SJSA1 (cell line): ENCODE data around the gene ABCA13. TPM values are rescaled to one million over a fixed set of nuclear protein-coding genes. Genes with fewer than 3 reads are reported as not detected.
A peak's percentile ranks its signal among the peaks of the same experiment; 100 is the strongest.

Experiments
- DNase-seq, 2 experiments: peaks; one replicate each; pipeline ENCODE4 v3.0.0-alpha.2; 2015 to 2020; ENCODE audit warnings: low spot score in 2 of 2, low read depth in 1 of 2
- H3K27ac ChIP-seq: fragments of 250-450 bp; sonication (Bioruptor Pico); 2 replicates; pipeline ENCODE4 v1.5.1; 2020; ENCODE audit warnings: mild to moderate bottlenecking, moderate library complexity
- H3K27me3 ChIP-seq: fragments of 250-450 bp; sonication (Bioruptor Pico); replicated peaks from 2 replicates; pipeline ENCODE4 v1.5.1; 2020; ENCODE audit warnings: mild to moderate bottlenecking, moderate library complexity
- H3K36me3 ChIP-seq: fragments of 250-450 bp; sonication (Bioruptor Pico); 2 replicates; pipeline ENCODE4 v1.5.1; 2020; ENCODE audit warnings: mild to moderate bottlenecking
- H3K4me1 ChIP-seq: fragments of 250-450 bp; sonication (Bioruptor Pico); replicated peaks from 2 replicates; pipeline ENCODE4 v1.6.1; 2021; ENCODE audit warnings: mild to moderate bottlenecking
- H3K4me3 ChIP-seq: fragments of 250-450 bp; sonication (Bioruptor Pico); 2 replicates; pipeline ENCODE4 v1.5.1; 2020; ENCODE audit warnings: mild to moderate bottlenecking
- H3K9me3 ChIP-seq: fragments of 250-450 bp; sonication (Bioruptor Pico); replicated peaks from 2 replicates; pipeline ENCODE4 v1.5.1; 2020; ENCODE audit warnings: mild to moderate bottlenecking
- total RNA-seq: library from RNA; depleted of rRNA; stranded (reverse); fragments of >200 nt; shearing (Covaris generic); gene quantifications from 2 replicates; pipeline ENCODE4 v1.2.3, GENCODE V29; 2014

The ABCA13 gene
- total RNA-seq, 1 experiment from 2014 or later: 6.7 TPM

GRCh38 chr7:48225101-48225500 lies 53.8 kb downstream of the ABCA13 start:
- Histone ChIP-seq H3K4me3 (no peak overlapping the region), H3K27ac (no peak overlapping the region), H3K27me3 (no peaks in the 10 kb centered on the region), H3K9me3 (no peaks in the 10 kb centered on the region), H3K36me3 (no peaks in the 10 kb centered on the region), H3K4me1 (no peaks in the 10 kb centered on the region)
- no peak for DNase-seq

- no peak for DNase-seq
- H3K4me3 ChIP-seq: no peak overlapping the region
- H3K36me3 ChIP-seq: no peaks in the 10 kb centered on the region
- no peak overlapping the region for H3K27ac ChIP-seq
- no peaks in the 10 kb centered on the region for H3K27me3 ChIP-seq
- H3K4me1 ChIP-seq: no peaks in the 10 kb centered on the region
- peaks cover 5% of the 10 kb centered on the region; the same call in 1 of the 2 replicates for H3K9me3 ChIP-seq
Measured at GRCh38 chr7:48237354-48237753, 66.1 kb downstream of the ABCA13 start.

- no peaks in the 10 kb centered on the region for H3K36me3 ChIP-seq
- no peak overlapping the region for H3K4me3 ChIP-seq
- no peaks in the 10 kb centered on the region for H3K27me3 ChIP-seq
- no peak for DNase-seq
- no peaks in the 10 kb centered on the region for H3K9me3 ChIP-seq
- H3K4me1 ChIP-seq: peaks cover 25% of the 10 kb centered on the region
- H3K27ac ChIP-seq: no peak overlapping the region
Measured at GRCh38 chr7:48242846-48243245, 71.6 kb downstream of the ABCA13 start.

GRCh38 chr7:48244864-48245271 lies 73.6 kb downstream of the ABCA13 start:
- Histone ChIP-seq H3K27me3 (no peaks in the 10 kb centered on the region), H3K36me3 (no peaks in the 10 kb centered on the region), H3K4me3 (no peak overlapping the region), H3K9me3 (no peaks in the 10 kb centered on the region), H3K4me1 (peaks cover 25% of the 10 kb centered on the region), H3K27ac (no peak overlapping the region)
- DNase-seq: peak; percentile 57 to 75

GRCh38 chr7:48245751-48246472 lies 74.7 kb downstream of the ABCA13 start:
- Histone ChIP-seq H3K4me3 (no peak overlapping the region), H3K4me1 (peaks cover 35% of the 10 kb centered on the region), H3K9me3 (no peaks in the 10 kb centered on the region), H3K27ac (no peak overlapping the region), H3K36me3 (no peaks in the 10 kb centered on the region), H3K27me3 (no peaks in the 10 kb centered on the region)
- DNase-seq: peak in 1 of 2 experiments; percentile 13

GRCh38 chr7:48249166-48249565 lies 77.9 kb downstream of the ABCA13 start:
- Histone ChIP-seq H3K4me3 (no peak overlapping the region), H3K27ac (no peak overlapping the region), H3K9me3 (no peaks in the 10 kb centered on the region), H3K4me1 (peaks cover 35% of the 10 kb centered on the region), H3K27me3 (no peaks in the 10 kb centered on the region), H3K36me3 (no peaks in the 10 kb centered on the region)
- DNase-seq: no peak

GRCh38 chr7:48250441-48250951 lies 79.2 kb downstream of the ABCA13 start:
- DNase-seq: peak in 1 of 2 experiments; percentile 57
- H3K27me3 ChIP-seq: no peaks in the 10 kb centered on the region
- H3K4me3 ChIP-seq: no peak overlapping the region
- 0 out of 2 replicates have a peak overlapping the region, but pooled peaks have one; percentile 11 for H3K27ac ChIP-seq
- no peaks in the 10 kb centered on the region for H3K36me3 ChIP-seq
- no peaks in the 10 kb centered on the region for H3K9me3 ChIP-seq
- H3K4me1 ChIP-seq: peaks cover 22% of the 10 kb centered on the region

- Histone ChIP-seq H3K36me3 (no peaks in the 10 kb centered on the region), H3K27ac (no peak overlapping the region), H3K4me3 (no peak overlapping the region), H3K4me1 (peaks cover 14% of the 10 kb centered on the region), H3K27me3 (no peaks in the 10 kb centered on the region; the same call in 1 of the 2 replicates), H3K9me3 (no peaks in the 10 kb centered on the region)
- DNase-seq: no peak
Measured at GRCh38 chr7:48251766-48252165, 80.5 kb downstream of the ABCA13 start.

- DNase-seq: no peak
- Histone ChIP-seq H3K9me3 (no peaks in the 10 kb centered on the region), H3K27ac (no peak overlapping the region), H3K4me1 (peaks cover 14% of the 10 kb centered on the region), H3K4me3 (no peak overlapping the region), H3K27me3 (no peaks in the 10 kb centered on the region; the same call in 1 of the 2 replicates), H3K36me3 (no peaks in the 10 kb centered on the region)
Measured at GRCh38 chr7:48252995-48253394, 81.7 kb downstream of the ABCA13 start.

- Histone ChIP-seq H3K27me3 (no peaks in the 10 kb centered on the region; the same call in 1 of the 2 replicates), H3K4me3 (no peak overlapping the region), H3K36me3 (no peaks in the 10 kb centered on the region), H3K27ac (no peak overlapping the region), H3K4me1 (peaks cover 13% of the 10 kb centered on the region), H3K9me3 (no peaks in the 10 kb centered on the region)
- no peak for DNase-seq
Measured at GRCh38 chr7:48255046-48255445, 83.8 kb downstream of the ABCA13 start.

- H3K9me3 ChIP-seq: no peaks in the 10 kb centered on the region
- DNase-seq: no peak
- no peak overlapping the region for H3K27ac ChIP-seq
- H3K27me3 ChIP-seq: no peaks in the 10 kb centered on the region; the same call in 1 of the 2 replicates
- peaks cover 7% of the 10 kb centered on the region for H3K4me1 ChIP-seq
- no peaks in the 10 kb centered on the region for H3K36me3 ChIP-seq
- no peak overlapping the region for H3K4me3 ChIP-seq
Measured at GRCh38 chr7:48259463-48260280, 88.4 kb downstream of the ABCA13 start.

- no peak overlapping the region for H3K4me3 ChIP-seq
- DNase-seq: no peak
- no peaks in the 10 kb centered on the region for H3K36me3 ChIP-seq
- H3K27me3 ChIP-seq: no peaks in the 10 kb centered on the region; the same call in 1 of the 2 replicates
- H3K27ac ChIP-seq: no peak overlapping the region
- peaks cover 7% of the 10 kb centered on the region for H3K4me1 ChIP-seq
- no peaks in the 10 kb centered on the region for H3K9me3 ChIP-seq
Measured at GRCh38 chr7:48261696-48262095, 90.4 kb downstream of the ABCA13 start.

- no peak for DNase-seq
- Histone ChIP-seq H3K4me3 (no peak overlapping the region), H3K36me3 (no peaks in the 10 kb centered on the region), H3K27ac (no peak overlapping the region), H3K9me3 (no peaks in the 10 kb centered on the region), H3K4me1 (peaks cover 7% of the 10 kb centered on the region), H3K27me3 (no peaks in the 10 kb centered on the region)
Measured at GRCh38 chr7:48262606-48263310, 91.5 kb downstream of the ABCA13 start.
